CD4-positive, CD25-positive, alpha-beta regulatory T cell (primary cell): Measurements from ENCODE around the gene DTNB. TPM values are rescaled to one million over a fixed set of nuclear protein-coding genes. Genes with fewer than 3 reads are reported as not detected.

ENCODE experiments used
- ATAC-seq, 2 donors: fragments of 150-1000 bp; cut with Tn5 transposase; one replicate each; pipeline ENCODE4 v1.10.0; 2021; ENCODE audit warnings: low read depth in 2 of 2, moderate number of reproducible peaks in 2 of 2, moderate library complexity in 1 of 2
- DNase-seq, 3 donors: peaks; one replicate each; pipeline versions ENCODE4 v3.0.0 to v3.0.0-alpha.2; 2012 to 2022; ENCODE audit warnings: mixed read lengths in 1 of 3
- H3K27ac ChIP-seq: one replicate; pipeline ENCODE4 v1.7.0; 2013; ENCODE audit warnings: mild to moderate bottlenecking, low read length; ENCODE audit not compliant: insufficient read depth, poor library complexity, severe bottlenecking
- H3K27me3 ChIP-seq: one replicate; pipeline ENCODE4 v1.7.0; 2013; ENCODE audit warnings: low read length; ENCODE audit not compliant: control insufficient read depth, insufficient read depth
- H3K36me3 ChIP-seq: one replicate; pipeline ENCODE4 v1.7.0; 2013; ENCODE audit warnings: mild to moderate bottlenecking, low read length, moderate library complexity; ENCODE audit not compliant: control insufficient read depth, insufficient read depth
- H3K4me1 ChIP-seq: 2 replicates; pipeline ENCODE4 v1.7.0; 2013; ENCODE audit warnings: mild to moderate bottlenecking, low read length; ENCODE audit not compliant: insufficient read depth, control insufficient read depth, poor library complexity, severe bottlenecking
- H3K4me3 ChIP-seq: one replicate; pipeline ENCODE4 v1.7.0; 2013; ENCODE audit warnings: low read depth, mild to moderate bottlenecking, low read length, moderate library complexity
- H3K9me3 ChIP-seq, 2 experiments: 1 replicate in 1 of 2; 2 replicates in 1 of 2; pipeline ENCODE4 v1.7.0; 2013; ENCODE audit warnings: low read length in 2 of 2, mild to moderate bottlenecking in 1 of 2, moderate library complexity in 1 of 2; ENCODE audit not compliant: control insufficient read depth in 2 of 2
- H3K27ac Mint-ChIP-seq, 3 donors: one replicate each; pipeline ENCODE4 v1.8.0; 2020 to 2022; ENCODE audit warnings: mild to moderate bottlenecking in 3 of 3, mixed read lengths in 3 of 3, moderate library complexity in 2 of 3
- H3K27me3 Mint-ChIP-seq: one replicate; pipeline ENCODE4 v1.8.0; 2022; ENCODE audit warnings: mild to moderate bottlenecking, mixed read lengths
- H3K36me3 Mint-ChIP-seq: one replicate; pipeline ENCODE4 v1.8.0; 2020; ENCODE audit warnings: mixed read lengths
- H3K4me1 Mint-ChIP-seq, 4 donors: one replicate each; pipeline ENCODE4 v1.8.0; 2020 to 2022; ENCODE audit warnings: mixed read lengths in 4 of 4, mild to moderate bottlenecking in 1 of 4
- H3K4me3 Mint-ChIP-seq, 4 donors: one replicate each; pipeline ENCODE4 v1.8.0; 2020 to 2022; ENCODE audit warnings: mild to moderate bottlenecking in 4 of 4, mixed read lengths in 4 of 4, moderate library complexity in 3 of 4
- H3K9me3 Mint-ChIP-seq, 7 donors: one replicate each; pipeline ENCODE4 v1.8.0; 2020 to 2022; ENCODE audit warnings: mixed read lengths in 7 of 7, mild to moderate bottlenecking in 3 of 7, moderate library complexity in 2 of 7
- polyA plus RNA-seq, 4 donors: library from polyadenylated mRNA; unstranded; fragments of 300-500 nt; fragmentation: Illumina TruSeq; gene quantifications; one replicate each; pipeline ENCODE4 v1.2.3, GENCODE V29; 2021
- total RNA-seq: library from RNA; stranded (reverse); gene quantifications from one replicate; pipeline ENCODE4 v1.2.3, GENCODE V29; 2022

The DTNB gene
- total and polyA plus RNA-seq, 5 donors from 2014 or later: 11.5 to 50.1 (median 15.0) TPM

DNA sequence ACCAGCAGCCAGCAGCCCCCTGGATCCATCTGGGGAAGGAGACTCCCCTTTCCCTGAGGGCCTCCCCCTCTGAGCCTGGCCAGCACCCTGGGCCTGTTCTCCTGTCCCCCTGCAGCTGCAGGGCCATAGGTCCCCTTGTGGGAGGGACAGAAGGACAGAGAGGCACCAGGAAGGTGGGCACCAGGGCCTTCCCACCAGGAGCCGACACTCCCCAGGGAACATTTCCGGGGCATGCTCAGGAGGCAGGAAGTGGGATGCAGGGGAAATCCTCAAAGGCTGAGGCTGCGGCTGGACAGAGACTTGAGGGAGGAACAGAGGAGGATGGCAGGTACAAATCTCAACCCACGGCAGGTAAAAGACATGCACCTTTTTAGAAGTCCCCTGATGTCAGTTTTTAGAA is 317.3 kb downstream of the DTNB start:
- Histone ChIP-seq H3K4me1 (peaks cover 5% of the 10 kb centered on the region), H3K36me3 (no peaks in the 10 kb centered on the region), H3K4me3 (no peak overlapping the region), H3K27me3 (no peaks in the 10 kb centered on the region), H3K9me3 (no peaks in the 10 kb centered on the region), H3K27ac (no peak overlapping the region)
- DNase-seq (no peak), ATAC-seq (no peak)
- Mint-ChIP-seq H3K4me3 (no peak overlapping the region), H3K9me3 (peaks cover 0 to 2% (median 0%) of the 10 kb centered on the region in 7 donors), H3K27me3 (peaks cover 6% of the 10 kb centered on the region), H3K4me1 (peaks cover 4 to 7% (median 6%) of the 10 kb centered on the region in 4 donors), H3K27ac (no peak overlapping the region), H3K36me3 (peaks cover 5% of the 10 kb centered on the region)

DNA sequence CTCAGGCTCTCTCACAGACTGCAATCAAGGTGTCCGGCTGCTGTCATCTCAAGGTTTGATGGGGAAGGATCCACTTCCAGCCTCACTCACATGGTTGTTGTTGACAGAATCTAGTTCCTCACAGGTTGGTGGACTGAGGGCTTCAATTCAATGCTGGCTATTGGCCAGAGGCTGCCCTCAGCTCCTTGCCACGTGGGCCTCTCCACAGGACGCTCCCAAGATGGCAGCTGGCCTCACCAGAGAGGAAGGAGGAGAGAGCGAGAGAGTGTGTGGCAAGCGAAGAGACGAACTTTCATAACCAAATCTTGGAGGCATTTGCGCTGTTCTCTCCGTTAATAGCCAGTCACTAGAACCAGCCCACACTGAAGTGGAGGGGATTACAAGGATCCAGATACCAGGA is 318.1 kb downstream of the DTNB start:
- no peak for ATAC-seq
- peaks cover 5 to 10% (median 6%) of the 10 kb centered on the region in 4 donors for H3K4me1 Mint-ChIP-seq
- no peaks in the 10 kb centered on the region for H3K36me3 ChIP-seq
- H3K27ac ChIP-seq: no peak overlapping the region
- peaks cover 7% of the 10 kb centered on the region for H3K36me3 Mint-ChIP-seq
- no peak for DNase-seq
- H3K27me3 ChIP-seq: no peaks in the 10 kb centered on the region
- peaks cover 6% of the 10 kb centered on the region for H3K27me3 Mint-ChIP-seq
- peaks cover 0 to 4% (median 0%) of the 10 kb centered on the region in 7 donors for H3K9me3 Mint-ChIP-seq
- no peak overlapping the region for H3K4me3 ChIP-seq
- peaks cover 5% of the 10 kb centered on the region for H3K4me1 ChIP-seq
- H3K27ac Mint-ChIP-seq: no peak overlapping the region
- no peaks in the 10 kb centered on the region for H3K9me3 ChIP-seq
- H3K4me3 Mint-ChIP-seq: no peak overlapping the region

DNA sequence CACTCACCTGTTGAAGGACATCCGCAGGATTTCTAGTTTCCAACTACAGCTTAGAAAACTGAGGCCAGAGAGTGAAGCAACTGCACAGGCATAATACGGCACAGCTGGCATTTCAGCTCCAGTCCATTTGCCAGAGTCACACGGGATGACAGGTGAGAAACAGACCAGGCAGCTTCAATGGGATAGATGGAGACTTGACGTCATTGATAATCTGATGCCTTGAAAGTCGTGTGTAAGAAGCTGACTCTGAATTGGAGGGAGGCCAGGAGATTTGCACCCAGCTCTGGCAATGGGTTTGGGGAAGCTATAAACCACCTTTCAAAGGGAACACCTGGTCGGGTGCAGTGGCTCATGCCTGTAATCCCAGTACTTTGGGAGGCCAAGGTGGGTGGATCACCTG is 319.3 kb downstream of the DTNB start:
- H3K4me1 ChIP-seq: peaks cover 5% of the 10 kb centered on the region
- peaks cover 15% of the 10 kb centered on the region for H3K36me3 Mint-ChIP-seq

DNA sequence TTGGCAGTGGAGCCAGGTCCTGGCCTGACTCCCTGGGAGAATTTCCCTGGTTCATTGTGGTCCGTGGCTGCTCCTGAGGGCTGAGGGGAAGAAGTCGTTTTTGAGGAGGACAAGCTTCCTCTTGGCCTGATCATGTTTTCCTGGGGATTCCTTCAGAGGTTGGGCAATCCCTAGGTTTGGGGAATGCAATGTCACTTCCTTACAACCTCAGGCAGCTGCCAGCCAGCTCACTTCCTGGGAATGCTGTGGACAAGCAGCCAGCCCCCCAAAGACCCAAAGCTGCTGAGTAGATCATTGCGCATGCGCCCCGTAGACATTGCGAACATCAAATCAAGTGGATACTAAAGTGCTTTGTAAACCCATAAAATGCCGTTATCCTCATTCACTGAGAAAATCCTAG is 324.0 kb downstream of the DTNB start:
- H3K27me3 Mint-ChIP-seq: peaks cover 12% of the 10 kb centered on the region

More for the DNA sequence above, 319.3 kb downstream of the DTNB start:
- ATAC-seq (no peak), DNase-seq (no peak)
- no peaks in the 10 kb centered on the region for H3K36me3 ChIP-seq
- no peaks in the 10 kb centered on the region for H3K27me3 ChIP-seq
- H3K4me3 ChIP-seq: no peak overlapping the region
- no peaks in the 10 kb centered on the region for H3K9me3 ChIP-seq
- H3K4me3 Mint-ChIP-seq: no peak overlapping the region
- peak overlapping the region in 1 of 3 donors; percentile 26 for H3K27ac Mint-ChIP-seq
- peaks cover 6% of the 10 kb centered on the region for H3K27me3 Mint-ChIP-seq
- no peak overlapping the region for H3K27ac ChIP-seq
- H3K9me3 Mint-ChIP-seq: peaks cover 0 to 4% (median 0%) of the 10 kb centered on the region in 7 donors
- peaks cover 7 to 18% (median 11%) of the 10 kb centered on the region in 4 donors for H3K4me1 Mint-ChIP-seq

DNA sequence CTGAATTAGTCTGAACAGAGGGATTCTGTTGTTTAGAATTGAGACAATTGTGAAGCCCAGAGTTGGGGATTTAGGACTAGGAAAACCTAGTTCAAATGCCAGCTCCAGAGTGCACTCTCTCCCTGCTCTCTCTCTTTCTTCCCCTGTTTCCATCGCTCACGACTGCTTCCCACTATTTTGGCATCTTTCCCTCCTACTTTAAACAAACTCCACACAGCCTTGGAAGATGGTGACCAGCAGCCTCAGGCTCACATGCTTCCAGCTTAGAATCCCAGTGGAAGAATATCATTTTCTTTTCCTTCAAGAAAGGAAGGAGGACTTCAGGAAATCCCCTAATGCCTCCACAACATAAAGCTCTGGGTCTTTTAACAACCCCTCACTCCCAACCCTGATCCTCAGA is 325.5 kb downstream of the DTNB start:
- Mint-ChIP-seq H3K4me1 (peaks cover 7 to 40% (median 19%) of the 10 kb centered on the region in 4 donors), H3K9me3 (peaks cover 0 to 2% (median 0%) of the 10 kb centered on the region in 7 donors), H3K36me3 (peaks cover 16% of the 10 kb centered on the region)

More for the DNA sequence above, 324.0 kb downstream of the DTNB start:
- H3K27me3 ChIP-seq: no peaks in the 10 kb centered on the region
- no peak overlapping the region for H3K4me3 ChIP-seq
- DNase-seq (no peak), ATAC-seq (no peak)
- H3K36me3 ChIP-seq: no peaks in the 10 kb centered on the region
- Mint-ChIP-seq H3K9me3 (peaks cover 0 to 2% (median 0%) of the 10 kb centered on the region in 7 donors), H3K4me3 (no peak overlapping the region), H3K27ac (no peak overlapping the region), H3K4me1 (peaks cover 7 to 36% (median 20%) of the 10 kb centered on the region in 4 donors), H3K36me3 (peaks cover 16% of the 10 kb centered on the region)
- H3K4me1 ChIP-seq: peaks cover 5% of the 10 kb centered on the region
- H3K9me3 ChIP-seq: no peaks in the 10 kb centered on the region
- H3K27ac ChIP-seq: no peak overlapping the region

DNA sequence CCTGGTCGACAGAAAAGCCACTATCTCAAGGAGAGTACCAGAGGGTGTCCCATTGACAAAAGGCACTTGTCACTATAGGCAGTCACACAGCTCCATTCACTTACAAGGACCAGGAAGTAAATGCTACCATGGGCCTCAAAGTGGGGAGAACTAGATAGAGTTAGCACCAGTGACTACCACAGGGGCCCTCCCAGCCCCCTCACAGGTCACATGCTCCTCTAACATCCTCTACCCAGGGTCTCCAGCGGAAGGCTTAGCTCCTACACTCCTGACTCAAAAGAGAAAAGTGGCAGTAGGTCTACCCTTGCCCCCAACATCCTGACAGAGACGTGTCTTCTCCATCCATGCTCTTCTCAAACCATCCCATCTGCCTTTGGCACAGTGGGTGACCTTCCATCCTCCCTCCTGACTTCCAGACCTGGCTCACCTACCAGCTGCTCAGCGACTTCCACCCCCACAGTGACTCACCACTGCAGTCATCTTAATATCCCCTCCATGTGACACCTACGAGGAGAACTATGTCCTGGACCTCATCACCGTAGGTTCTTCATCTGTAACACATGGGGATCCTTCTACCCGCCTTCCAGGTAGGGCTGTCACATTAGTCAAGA is 326.1 kb downstream of the DTNB start:
- Mint-ChIP-seq H3K4me1 (peaks cover 2 to 39% (median 16%) of the 10 kb centered on the region in 4 donors), H3K27ac (peak overlapping the region in 2 of 3 donors; percentile 12 to 84), H3K4me3 (peak overlapping the region in 2 of 4 donors; percentile 62 to 72), H3K9me3 (peaks cover 0 to 2% (median 0%) of the 10 kb centered on the region in 7 donors), H3K27me3 (peaks cover 10% of the 10 kb centered on the region), H3K36me3 (peaks cover 12% of the 10 kb centered on the region)
- H3K9me3 ChIP-seq: no peaks in the 10 kb centered on the region
- no peak overlapping the region for H3K4me3 ChIP-seq
- peaks cover 8% of the 10 kb centered on the region for H3K4me1 ChIP-seq
- no peaks in the 10 kb centered on the region for H3K27me3 ChIP-seq
- H3K36me3 ChIP-seq: no peaks in the 10 kb centered on the region
- ATAC-seq (peak; percentile 37 to 50), DNase-seq (peak in 1 of 3 donors; percentile 41)
- H3K27ac ChIP-seq: no peak overlapping the region

More for the DNA sequence above, 325.5 kb downstream of the DTNB start:
- Histone ChIP-seq H3K36me3 (no peaks in the 10 kb centered on the region), H3K9me3 (no peaks in the 10 kb centered on the region), H3K27ac (no peak overlapping the region), H3K4me1 (peaks cover 6% of the 10 kb centered on the region), H3K27me3 (no peaks in the 10 kb centered on the region), H3K4me3 (no peak overlapping the region)
- no peak for ATAC-seq
- Mint-ChIP-seq H3K27me3 (peaks cover 12% of the 10 kb centered on the region), H3K4me3 (peak overlapping the region in 1 of 4 donors; percentile 72), H3K27ac (peak overlapping the region in 1 of 3 donors; percentile 12)
- no peak for DNase-seq

DNA sequence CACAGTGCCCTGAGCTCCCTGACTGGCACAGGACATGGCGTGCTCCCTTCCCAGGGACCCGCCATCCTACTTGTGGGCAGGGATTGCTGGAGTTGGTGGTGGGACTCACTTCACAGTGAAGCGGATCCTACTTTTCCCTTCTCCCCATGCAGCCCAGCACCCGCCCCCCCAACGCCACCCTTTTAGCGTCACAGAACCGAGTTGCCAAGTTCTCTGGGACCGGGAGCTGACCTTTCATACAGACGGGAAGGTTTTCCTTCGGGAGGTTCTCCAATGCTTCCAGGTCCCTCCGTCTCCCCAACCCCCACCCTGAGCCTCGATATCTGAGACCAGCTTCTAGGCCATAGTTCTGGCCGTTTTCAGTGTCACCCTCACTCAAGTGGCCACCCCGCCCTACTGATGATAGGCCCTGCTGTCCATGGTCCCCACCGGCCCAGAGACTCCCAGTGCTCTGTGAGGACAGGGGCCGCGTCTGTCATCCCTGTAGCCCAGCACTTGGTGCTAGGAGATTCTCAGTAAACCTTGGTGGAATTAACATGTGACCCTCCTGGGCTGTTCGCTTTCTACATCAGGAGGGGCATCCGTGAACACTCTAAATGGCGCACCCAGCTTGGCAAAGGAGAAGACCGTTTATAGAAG is 330.1 kb downstream of the DTNB start:
- H3K27ac Mint-ChIP-seq: no peak overlapping the region
- H3K4me3 ChIP-seq: no peak overlapping the region
- H3K27me3 Mint-ChIP-seq: peaks cover 10% of the 10 kb centered on the region
- no peaks in the 10 kb centered on the region for H3K36me3 ChIP-seq
- peaks cover 30% of the 10 kb centered on the region for H3K4me1 ChIP-seq
- DNase-seq (no peak), ATAC-seq (no peak)
- no peaks in the 10 kb centered on the region for H3K36me3 Mint-ChIP-seq
- peaks cover 0 to 43% (median 13%) of the 10 kb centered on the region in 4 donors for H3K4me1 Mint-ChIP-seq
- H3K9me3 ChIP-seq: no peaks in the 10 kb centered on the region
- peak overlapping the region; percentile 79 to 91 (median 86) for H3K4me3 Mint-ChIP-seq
- no peaks in the 10 kb centered on the region for H3K9me3 Mint-ChIP-seq
- H3K27ac ChIP-seq: no peak overlapping the region
- H3K27me3 ChIP-seq: no peaks in the 10 kb centered on the region
